GM12891 (cell line): ENCODE results near the gene MZB1.
"Not testable (repeated sequence)": the region's sequence is repeated elsewhere in the genome, so short reads cannot be mapped to it uniquely, and the experiment has no call there.

ENCODE experiments used
- POLR2A ChIP-seq: IDR thresholded peaks from 2 replicates; pipeline ENCODE4 v1.6.1; 2011; ENCODE audit warnings: low read depth, low read length, control low read depth
- POLR2AphosphoS5 ChIP-seq: IDR thresholded peaks from 2 replicates; pipeline ENCODE4 v1.6.1; 2011; ENCODE audit warnings: low read depth, low read length, control low read depth
- POU2F2 ChIP-seq: IDR thresholded peaks from 2 replicates; pipeline ENCODE4 v1.6.1; 2011; ENCODE audit warnings: low read depth, mild to moderate bottlenecking, control low read depth, low read length, moderate library complexity
- TAF1 ChIP-seq: IDR thresholded peaks from 2 replicates; pipeline ENCODE4 v1.6.1; 2011; ENCODE audit warnings: low read depth, low read length, control low read depth

GRCh38 chr5:139345442-139345841, 44.3 kb downstream of the MZB1 start:
- TF ChIP-seq TAF1, POLR2A, POLR2AphosphoS5, POU2F2: not testable (repeated sequence)
